HepG2 (cell line): ENCODE measurements around the gene ZNF567. TPM values are rescaled to one million over a fixed set of nuclear protein-coding genes. Genes with fewer than 3 reads are reported as not detected.

Experiments
- BORCS8-MEF2B ChIP-seq: sonication (generic); formaldehyde crosslinking; IDR thresholded peaks from 2 replicates; pipeline ENCODE4 v1.8.0; 2022; ENCODE audit warnings: mild to moderate bottlenecking, missing genetic modification reagents
- CSRNP1 ChIP-seq: sonication (generic); formaldehyde crosslinking; IDR thresholded peaks from 2 replicates; pipeline ENCODE4 v1.8.1; 2023; ENCODE audit warnings: mild to moderate bottlenecking, missing genetic modification reagents
- FOXM1 ChIP-seq: sonication (generic); formaldehyde crosslinking; IDR thresholded peaks from 2 replicates; pipeline ENCODE4 v1.5.0; 2020; ENCODE audit warnings: missing genetic modification reagents
- GZF1 ChIP-seq: sonication (generic); formaldehyde crosslinking; IDR thresholded peaks from 2 replicates; pipeline ENCODE4 v1.5.1; 2020; ENCODE audit warnings: mild to moderate bottlenecking, missing genetic modification reagents
- HES4 ChIP-seq: sonication (generic); formaldehyde crosslinking; IDR thresholded peaks from 2 replicates; pipeline ENCODE4 v1.9.0; 2021; ENCODE audit warnings: mild to moderate bottlenecking, missing genetic modification reagents, borderline replicate concordance
- IKZF4 ChIP-seq: sonication (generic); formaldehyde crosslinking; IDR thresholded peaks from 2 replicates; pipeline ENCODE4 v1.5.1; 2020; ENCODE audit warnings: borderline replicate concordance, mild to moderate bottlenecking, low read depth, missing genetic modification reagents; ENCODE audit errors: not compliant biosample characterization
- ISL2 ChIP-seq: sonication (generic); formaldehyde crosslinking; IDR thresholded peaks from 2 replicates; pipeline ENCODE4 v1.5.0; 2020; ENCODE audit warnings: missing genetic modification reagents
- KLF11 ChIP-seq: IDR thresholded peaks from 2 replicates; pipeline ENCODE4 v1.6.1; 2016; ENCODE audit warnings: missing compliant biosample characterization
- NFAT5 ChIP-seq: sonication (generic); formaldehyde crosslinking; IDR thresholded peaks from 2 replicates; pipeline ENCODE4 v1.4.0; 2020; ENCODE audit warnings: missing genetic modification reagents
- NFATC3 ChIP-seq: sonication (generic); formaldehyde crosslinking; IDR thresholded peaks from 2 replicates; pipeline ENCODE4 v1.5.1; 2020; ENCODE audit warnings: mild to moderate bottlenecking, missing genetic modification reagents
- NR2F2 ChIP-seq: IDR thresholded peaks from 2 replicates; pipeline ENCODE4 v1.6.1; 2012; ENCODE audit warnings: low read depth, inconsistent platforms, borderline replicate concordance
- PAWR ChIP-seq: sonication (generic); formaldehyde crosslinking; IDR thresholded peaks from 2 replicates; pipeline ENCODE4 v1.4.0; 2020; ENCODE audit warnings: missing genetic modification reagents, mild to moderate bottlenecking, borderline replicate concordance
- TSC22D2 ChIP-seq: sonication (generic); formaldehyde crosslinking; IDR thresholded peaks from 2 replicates; pipeline ENCODE4 v1.5.1; 2020; ENCODE audit warnings: missing genetic modification reagents, mild to moderate bottlenecking, borderline replicate concordance
- ZBTB33 ChIP-seq: sonication (generic); formaldehyde crosslinking; IDR thresholded peaks from 2 replicates; pipeline ENCODE4 v1.4.0; 2020; ENCODE audit warnings: missing genetic modification reagents
- ZNF709 ChIP-seq: sonication (generic); formaldehyde crosslinking; IDR thresholded peaks from 2 replicates; pipeline ENCODE4 v1.5.0; 2020; ENCODE audit warnings: mild to moderate bottlenecking, missing genetic modification reagents
- ZNF777 ChIP-seq: sonication (generic); formaldehyde crosslinking; IDR thresholded peaks from 2 replicates; pipeline ENCODE4 v1.4.0; 2020; ENCODE audit warnings: missing genetic modification reagents
- ZNF788 ChIP-seq: sonication (generic); formaldehyde crosslinking; IDR thresholded peaks from 2 replicates; pipeline ENCODE4 v1.5.0; 2020; ENCODE audit warnings: mild to moderate bottlenecking, missing genetic modification reagents, borderline replicate concordance
- ZZZ3 ChIP-seq: sonication (generic); formaldehyde crosslinking; IDR thresholded peaks from 2 replicates; pipeline ENCODE4 v1.4.0; 2020; ENCODE audit warnings: missing genetic modification reagents, mild to moderate bottlenecking, borderline replicate concordance
- polyA plus RNA-seq, 8 experiments: library from polyadenylated mRNA; depleted of rRNA in 3 of 8; stranded (reverse) in 7 of 8; unstranded in 1 of 8; fragments of >200 nt; fragmentation: Illumina TruSeq in 4 of 8; extraction: Trizol in 4 of 8; gene quantifications; 2 replicates each; pipeline versions ENCODE4 v1.2.1 to v1.2.3, GENCODE V29; 2011 to 2016; ENCODE audit warnings: low read depth in 4 of 8, missing spikeins in 1 of 8, mixed read lengths in 1 of 8; ENCODE audit not compliant: insufficient read depth in 1 of 8
- total RNA-seq, 5 experiments: library from RNA; depleted of rRNA; stranded (reverse); fragments of >200 nt; fragmentation: Illumina TruSeq; extraction: Trizol; gene quantifications; 2 replicates each; pipeline ENCODE4 v1.2.3, GENCODE V29; 2016; ENCODE audit warnings: low read depth in 1 of 5

The ZNF567 gene
- total and polyA plus RNA-seq, 2 of the 13 experiments (the other 11 are each of a cell fraction or from before 2014, with no cell fraction given): 3.1 to 6.8 TPM

- TF ChIP-seq PAWR (CRISPR knock-in tag) (no peak), TSC22D2 (CRISPR knock-in tag) (no peak), ZBTB33 (CRISPR knock-in tag) (no peak), IKZF4 (CRISPR knock-in tag) (peak; percentile 45), BORCS8-MEF2B (peak; percentile 71; the same call in 1 of the 2 replicates), CSRNP1 (CRISPR knock-in tag) (no peak; the same call in 1 of the 2 replicates), GZF1 (CRISPR knock-in tag) (0 out of 2 replicates have a peak, but pooled peaks have one; percentile 46), ISL2 (CRISPR knock-in tag) (no peak), KLF11 (CRISPR knock-in tag) (peak; percentile 36; the same call in 1 of the 2 replicates), ZNF788 (CRISPR knock-in tag) (no peak), HES4 (no peak), NR2F2 (peak; percentile 26; the same call in 1 of the 2 replicates), ZNF777 (CRISPR knock-in tag) (peak; percentile 73), ZNF709 (CRISPR knock-in tag) (peak; percentile 53; the same call in 1 of the 2 replicates), FOXM1 (CRISPR knock-in tag) (peak; percentile 20; the same call in 1 of the 2 replicates), NFATC3 (CRISPR knock-in tag) (no peak; the same call in 1 of the 2 replicates), ZZZ3 (CRISPR knock-in tag) (peak; percentile 99), NFAT5 (CRISPR knock-in tag) (peak; percentile 48; the same call in 1 of the 2 replicates)
Measured at GRCh38 chr19:36687214-36688056, at the start of gene ZNF567 (continued).
